Tibial nerve (tissue), 3 donors: ENCODE measurements around the gene NRCAM.

Experiments
- CTCF ChIP-seq, 5 experiments: fragments of 200-600 bp in 3 of 5; fragments of 450-650 bp in 2 of 5; sonication (generic) in 3 of 5; IDR thresholded peaks; one replicate each; pipeline ENCODE4 v1.5.1; 2016 to 2019; ENCODE audit warnings: antibody characterized with exemption in 5 of 5, mild to moderate bottlenecking in 3 of 5, moderate library complexity in 2 of 5
- POLR2A ChIP-seq, 2 donors: fragments of 450-650 bp; IDR thresholded peaks; one replicate each; pipeline ENCODE4 v1.6.1; 2017; ENCODE audit warnings: antibody characterized with exemption in 2 of 2, mild to moderate bottlenecking in 2 of 2, moderate library complexity in 2 of 2

GRCh38 chr7:108286290-108286904 is 169.8 kb downstream of the NRCAM start:
- TF ChIP-seq CTCF (IDR thresholded peaks at IDR 0.05) (no peak), POLR2A (IDR thresholded peaks at IDR 0.05) (no peak)
